Hepatocyte (in vitro differentiated cells): ENCODE data around the gene LIN28A.
A peak's percentile ranks its signal among the peaks of the same experiment; 100 is the strongest.

Source experiments
- CTCF ChIP-seq: fragments of 200-600 bp; sonication (generic); IDR thresholded peaks from 2 replicates; pipeline ENCODE4 v1.5.1; 2016; ENCODE audit warnings: antibody characterized with exemption, mild to moderate bottlenecking; ENCODE audit not compliant: poor library complexity
- EZH2 ChIP-seq: fragments of 200-600 bp; sonication (generic); IDR thresholded peaks from 2 replicates; pipeline ENCODE4 v1.6.1; 2016; ENCODE audit warnings: antibody characterized with exemption, mild to moderate bottlenecking, borderline replicate concordance

GRCh38 chr1:26417111-26417759 lies 6.6 kb downstream of the LIN28A start:
- TF ChIP-seq CTCF, result peak; percentile 87
- no peak for TF ChIP-seq EZH2
